ENCODE data around the gene PELI2. TPM values are rescaled to one million over a fixed set of nuclear protein-coding genes. Genes with fewer than 3 reads are reported as not detected.

PELI2 gene
- total and polyA plus RNA-seq, 2 experiments from 2014 or later: 8.0 to 24.5 TPM

DNA sequence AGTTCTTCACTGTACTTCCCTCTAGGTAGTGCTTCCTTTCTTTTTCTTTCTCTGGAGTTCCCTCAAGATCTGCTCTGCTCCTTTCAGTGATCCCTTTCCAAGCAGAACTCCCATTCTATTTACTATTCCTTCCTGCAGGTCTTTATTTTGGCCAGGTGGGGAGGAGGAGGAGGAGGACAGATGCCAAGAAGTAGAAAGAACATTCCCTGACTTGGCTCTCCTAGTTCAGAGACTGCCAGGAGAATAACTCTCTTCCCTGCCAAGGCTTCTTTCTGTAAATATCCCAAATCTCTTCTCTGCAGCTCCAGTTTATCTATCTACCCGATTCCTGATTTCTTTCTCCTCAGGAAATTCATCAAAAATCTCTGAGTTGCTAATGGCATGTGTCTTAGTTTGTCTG lies 231.7 kb downstream of the PELI2 start (continued):
- no peak for TF ChIP-seq ZNF331 (CRISPR knock-in tag; IDR thresholded peaks at IDR 0.05; ENCODE audit: low read depth)
- TF ChIP-seq POLR2AphosphoS5 (IDR thresholded peaks at IDR 0.05; ENCODE audit: low read depth): no peak
- TF ChIP-seq, protein P1, sequence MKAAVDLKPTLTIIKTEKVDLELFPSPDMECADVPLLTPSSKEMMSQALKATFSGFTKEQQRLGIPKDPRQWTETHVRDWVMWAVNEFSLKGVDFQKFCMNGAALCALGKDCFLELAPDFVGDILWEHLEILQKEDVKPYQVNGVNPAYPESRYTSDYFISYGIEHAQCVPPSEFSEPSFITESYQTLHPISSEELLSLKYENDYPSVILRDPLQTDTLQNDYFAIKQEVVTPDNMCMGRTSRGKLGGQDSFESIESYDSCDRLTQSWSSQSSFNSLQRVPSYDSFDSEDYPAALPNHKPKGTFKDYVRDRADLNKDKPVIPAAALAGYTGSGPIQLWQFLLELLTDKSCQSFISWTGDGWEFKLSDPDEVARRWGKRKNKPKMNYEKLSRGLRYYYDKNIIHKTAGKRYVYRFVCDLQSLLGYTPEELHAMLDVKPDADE (IDR thresholded peaks at IDR 0.05): no peak
- no peak for TF ChIP-seq CREB1 (CRISPR knock-in tag; IDR thresholded peaks at IDR 0.05; ENCODE audit: low read depth)
- no peak for TF ChIP-seq EZH2 (IDR thresholded peaks at IDR 0.05; ENCODE audit: low read depth, unreplicated experiment)
- TF ChIP-seq, protein P2, sequence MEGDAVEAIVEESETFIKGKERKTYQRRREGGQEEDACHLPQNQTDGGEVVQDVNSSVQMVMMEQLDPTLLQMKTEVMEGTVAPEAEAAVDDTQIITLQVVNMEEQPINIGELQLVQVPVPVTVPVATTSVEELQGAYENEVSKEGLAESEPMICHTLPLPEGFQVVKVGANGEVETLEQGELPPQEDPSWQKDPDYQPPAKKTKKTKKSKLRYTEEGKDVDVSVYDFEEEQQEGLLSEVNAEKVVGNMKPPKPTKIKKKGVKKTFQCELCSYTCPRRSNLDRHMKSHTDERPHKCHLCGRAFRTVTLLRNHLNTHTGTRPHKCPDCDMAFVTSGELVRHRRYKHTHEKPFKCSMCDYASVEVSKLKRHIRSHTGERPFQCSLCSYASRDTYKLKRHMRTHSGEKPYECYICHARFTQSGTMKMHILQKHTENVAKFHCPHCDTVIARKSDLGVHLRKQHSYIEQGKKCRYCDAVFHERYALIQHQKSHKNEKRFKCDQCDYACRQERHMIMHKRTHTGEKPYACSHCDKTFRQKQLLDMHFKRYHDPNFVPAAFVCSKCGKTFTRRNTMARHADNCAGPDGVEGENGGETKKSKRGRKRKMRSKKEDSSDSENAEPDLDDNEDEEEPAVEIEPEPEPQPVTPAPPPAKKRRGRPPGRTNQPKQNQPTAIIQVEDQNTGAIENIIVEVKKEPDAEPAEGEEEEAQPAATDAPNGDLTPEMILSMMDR (conservative IDR thresholded peaks at IDR 0.05; ENCODE audit: low read depth in 2 of 2): no peak
- TF ChIP-seq ZNF114 (CRISPR knock-in tag; IDR thresholded peaks at IDR 0.05): no peak

Measured in GM23338 (cell line).